IPS DF 6.9 (cell line): Measurements from ENCODE around the gene DIP2C.

Experiments
- DNase-seq: peaks from one replicate; pipeline ENCODE4 v3.0.0-alpha.2; 2013; ENCODE audit warnings: low read depth, low spot score
- H3K27ac ChIP-seq: one replicate; pipeline ENCODE4 v1.5.1; 2013; ENCODE audit warnings: low read length, control low read depth
- H3K27me3 ChIP-seq: 2 replicates; pipeline ENCODE4 v1.6.1; 2013; ENCODE audit warnings: mild to moderate bottlenecking, low read length; ENCODE audit not compliant: control insufficient read depth, insufficient read depth
- H3K36me3 ChIP-seq: 2 replicates; pipeline ENCODE4 v1.6.1; 2013; ENCODE audit warnings: low read length; ENCODE audit not compliant: control insufficient read depth, insufficient read depth
- H3K4me1 ChIP-seq: 2 replicates; pipeline ENCODE4 v1.6.1; 2013; ENCODE audit warnings: low read length; ENCODE audit not compliant: control insufficient read depth, insufficient read depth
- H3K4me3 ChIP-seq: 2 replicates; pipeline ENCODE4 v1.5.1; 2013; ENCODE audit warnings: mild to moderate bottlenecking, low read length
- H3K9me3 ChIP-seq: 2 replicates; pipeline ENCODE4 v1.6.1; 2013; ENCODE audit warnings: low read length, inconsistent platforms; ENCODE audit not compliant: control insufficient read depth, insufficient read depth
- WGBS: extraction: QIAGEN DNeasy Blood & Tissue Kit; methylation state at CpG from one replicate; pipeline ENCODE4 v1.1.7; 2013; ENCODE audit warnings: mixed read lengths, missing lambda C conversion rate; ENCODE audit not compliant: insufficient read length, insufficient coverage; 5-methylcytosine and 5-hydroxymethylcytosine counted together

The DIP2C gene

GRCh38 chr10:241451-241850 lies 448.0 kb downstream of the DIP2C start:
- Histone ChIP-seq H3K36me3 (no peaks in the 10 kb centered on the region), H3K4me1 (no peaks in the 10 kb centered on the region), H3K9me3 (no peaks in the 10 kb centered on the region), H3K27ac (no peak overlapping the region), H3K4me3 (no peak overlapping the region), H3K27me3 (no peaks in the 10 kb centered on the region)
- WGBS = no CpG with 5 or more reads among the region's 6 CpGs
- DNase-seq = no peak

GRCh38 chr10:239109-239508 lies 450.4 kb downstream of the DIP2C start:
- no CpG with 5 or more reads among the region's 6 CpGs for WGBS
- no peaks in the 10 kb centered on the region for H3K27me3 ChIP-seq
- H3K4me1 ChIP-seq = no peaks in the 10 kb centered on the region
- no peak overlapping the region for H3K4me3 ChIP-seq
- H3K9me3 ChIP-seq = no peaks in the 10 kb centered on the region
- H3K27ac ChIP-seq = no peak overlapping the region
- DNase-seq = no peak
- no peaks in the 10 kb centered on the region for H3K36me3 ChIP-seq

- no peak overlapping the region for H3K4me3 ChIP-seq
- no peak overlapping the region for H3K27ac ChIP-seq
- no CpG with 5 or more reads among the region's 3 CpGs for WGBS
- no peaks in the 10 kb centered on the region for H3K36me3 ChIP-seq
- no peaks in the 10 kb centered on the region for H3K4me1 ChIP-seq
- no peaks in the 10 kb centered on the region for H3K27me3 ChIP-seq
- H3K9me3 ChIP-seq = no peaks in the 10 kb centered on the region
- DNase-seq = no peak
Measured at GRCh38 chr10:235915-236314, 453.6 kb downstream of the DIP2C start.

- no peak for DNase-seq
- no peak overlapping the region for H3K27ac ChIP-seq
Measured at GRCh38 chr10:234708-235406, 454.6 kb downstream of the DIP2C start.

DNA sequence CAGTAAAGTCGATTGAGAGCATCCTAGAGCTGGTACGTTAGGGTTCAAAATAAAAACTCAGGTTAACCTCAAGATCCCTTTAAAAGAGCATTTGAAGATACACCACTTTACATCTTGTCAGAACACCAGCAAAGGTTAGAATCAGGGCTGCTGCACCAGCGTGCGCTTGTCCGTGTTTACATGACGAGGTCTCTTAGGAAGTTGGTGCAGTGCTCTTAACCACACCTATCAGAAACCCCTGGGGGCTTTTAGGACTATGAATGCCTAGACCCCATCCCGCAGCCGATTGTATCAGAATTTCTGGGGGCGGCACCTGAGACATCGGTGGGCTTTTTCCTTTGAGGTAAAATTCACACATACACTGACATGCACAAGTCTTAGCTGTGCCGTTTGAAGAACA lies 456.6 kb downstream of the DIP2C start:
- Histone ChIP-seq H3K27ac (no peak overlapping the region), H3K9me3 (no peaks in the 10 kb centered on the region), H3K27me3 (no peaks in the 10 kb centered on the region), H3K36me3 (no peaks in the 10 kb centered on the region), H3K4me1 (no peaks in the 10 kb centered on the region; the same call in 1 of the 2 replicates), H3K4me3 (no peak overlapping the region)
- no peak for DNase-seq
- no CpG with 5 or more reads among the region's 11 CpGs for WGBS

More at GRCh38 chr10:234708-235406, 454.6 kb downstream of the DIP2C start:
- Histone ChIP-seq H3K4me3 (no peak overlapping the region), H3K9me3 (no peaks in the 10 kb centered on the region), H3K36me3 (no peaks in the 10 kb centered on the region), H3K27me3 (no peaks in the 10 kb centered on the region), H3K4me1 (no peaks in the 10 kb centered on the region; the same call in 1 of the 2 replicates)
- WGBS = no CpG with 5 or more reads among the region's 9 CpGs

GRCh38 chr10:232061-232460 lies 457.4 kb downstream of the DIP2C start:
- no peak for DNase-seq
- Histone ChIP-seq H3K27me3 (no peaks in the 10 kb centered on the region), H3K4me3 (no peak overlapping the region), H3K9me3 (no peaks in the 10 kb centered on the region), H3K36me3 (no peaks in the 10 kb centered on the region), H3K4me1 (no peaks in the 10 kb centered on the region; the same call in 1 of the 2 replicates), H3K27ac (no peak overlapping the region)
- no CpG with 5 or more reads among the region's 3 CpGs for WGBS

DNA sequence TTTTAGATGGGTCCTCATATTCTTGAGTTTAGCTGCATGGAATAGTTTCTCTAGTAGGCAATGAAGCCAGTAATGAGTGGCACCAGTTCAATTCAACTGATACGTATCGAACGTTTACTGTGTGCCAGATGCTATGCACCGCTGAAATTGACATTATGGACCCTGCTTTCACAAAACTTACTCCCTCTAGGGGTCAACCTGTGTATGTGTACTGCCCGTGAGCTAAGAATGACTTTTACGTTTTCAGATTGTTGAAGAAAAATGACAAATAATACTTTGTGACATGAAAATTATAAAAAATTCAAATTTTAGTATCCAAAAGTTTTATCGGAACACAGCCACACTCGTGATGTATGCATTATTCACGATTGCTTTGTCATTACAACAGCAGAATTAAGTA lies 458.7 kb downstream of the DIP2C start:
- Histone ChIP-seq H3K4me3 (no peak overlapping the region), H3K4me1 (no peaks in the 10 kb centered on the region; the same call in 1 of the 2 replicates), H3K36me3 (no peaks in the 10 kb centered on the region), H3K27ac (no peak overlapping the region), H3K27me3 (no peaks in the 10 kb centered on the region), H3K9me3 (no peaks in the 10 kb centered on the region)
- WGBS = no CpG with 5 or more reads among the region's 9 CpGs
- peak; percentile 4 for DNase-seq

GRCh38 chr10:228366-228765 lies 461.1 kb downstream of the DIP2C start:
- no peak overlapping the region for H3K27ac ChIP-seq
- H3K9me3 ChIP-seq = no peaks in the 10 kb centered on the region
- H3K27me3 ChIP-seq = no peaks in the 10 kb centered on the region
- H3K4me3 ChIP-seq = no peak overlapping the region
- DNase-seq = no peak
- H3K4me1 ChIP-seq = no peaks in the 10 kb centered on the region; the same call in 1 of the 2 replicates
- no peaks in the 10 kb centered on the region for H3K36me3 ChIP-seq
- no CpG with 5 or more reads among the region's 6 CpGs for WGBS

- Histone ChIP-seq H3K27ac (no peak overlapping the region), H3K27me3 (no peaks in the 10 kb centered on the region), H3K36me3 (no peaks in the 10 kb centered on the region), H3K4me3 (no peak overlapping the region), H3K4me1 (no peaks in the 10 kb centered on the region; the same call in 1 of the 2 replicates), H3K9me3 (no peaks in the 10 kb centered on the region)
- no CpG with 5 or more reads among the region's 2 CpGs for WGBS
- DNase-seq = no peak
Measured at GRCh38 chr10:227014-227413, 462.5 kb downstream of the DIP2C start.

GRCh38 chr10:226018-226417 lies 463.4 kb downstream of the DIP2C start:
- WGBS = no CpG with 5 or more reads among the region's 2 CpGs
- Histone ChIP-seq H3K27me3 (no peaks in the 10 kb centered on the region), H3K4me1 (no peaks in the 10 kb centered on the region; the same call in 1 of the 2 replicates), H3K4me3 (no peak overlapping the region), H3K36me3 (no peaks in the 10 kb centered on the region), H3K27ac (no peak overlapping the region), H3K9me3 (no peaks in the 10 kb centered on the region)
- DNase-seq = no peak

DNA sequence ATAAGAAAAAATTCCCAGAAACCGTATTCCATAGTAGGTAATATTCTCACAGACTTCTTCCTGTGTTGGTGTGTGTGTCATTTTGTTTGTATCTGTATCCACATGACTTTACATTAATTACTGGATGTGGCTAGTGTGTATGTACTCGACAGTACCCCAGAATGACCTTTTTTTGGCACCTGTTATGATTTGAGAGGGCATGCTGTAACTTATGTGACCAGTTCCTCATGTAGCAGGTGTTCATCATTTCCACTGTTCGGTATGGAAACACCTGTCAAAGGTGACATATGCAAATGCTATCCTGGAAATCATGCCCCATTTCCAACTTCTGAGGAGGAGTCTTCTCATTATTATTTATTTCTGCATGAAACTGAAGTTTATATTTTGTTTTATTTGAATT lies 464.9 kb downstream of the DIP2C start:
- no peak for DNase-seq
- Histone ChIP-seq H3K9me3 (no peaks in the 10 kb centered on the region), H3K4me1 (no peaks in the 10 kb centered on the region), H3K27ac (no peak overlapping the region), H3K4me3 (no peak overlapping the region), H3K27me3 (no peaks in the 10 kb centered on the region), H3K36me3 (no peaks in the 10 kb centered on the region)
- no CpG with 5 or more reads among the region's 3 CpGs for WGBS
